Effector memory CD4-positive, alpha-beta T cell (primary cell): ENCODE measurements around the gene CACNA2D3.
"Not testable (repeated sequence)": the region's sequence is repeated elsewhere in the genome, so short reads cannot be mapped to it uniquely, and the experiment has no call there.

Experiments used
- DNase-seq, 3 donors: peaks; one replicate each; pipeline ENCODE4 v3.0.0-alpha.2; 2020
- H3K27ac ChIP-seq: 2 replicates; pipeline ENCODE4 v1.7.0; 2013; ENCODE audit warnings: mild to moderate bottlenecking, low read length, moderate library complexity; ENCODE audit not compliant: insufficient read depth, poor library complexity, severe bottlenecking
- H3K27me3 ChIP-seq: replicated peaks from 2 replicates; pipeline ENCODE4 v1.7.0; 2013; ENCODE audit warnings: mild to moderate bottlenecking, low read length; ENCODE audit not compliant: insufficient read depth, control insufficient read depth, poor library complexity, severe bottlenecking
- H3K36me3 ChIP-seq: 2 replicates; pipeline ENCODE4 v1.7.0; 2013; ENCODE audit warnings: mild to moderate bottlenecking, low read length, moderate library complexity; ENCODE audit not compliant: control insufficient read depth, insufficient read depth
- H3K4me1 ChIP-seq: 2 replicates; pipeline ENCODE4 v1.7.0; 2013; ENCODE audit warnings: low read length, mild to moderate bottlenecking; ENCODE audit not compliant: control insufficient read depth, insufficient read depth, poor library complexity, severe bottlenecking
- H3K4me3 ChIP-seq: 2 replicates; pipeline ENCODE4 v1.7.0; 2013; ENCODE audit warnings: low read length, low read depth, mild to moderate bottlenecking; ENCODE audit not compliant: insufficient read depth, poor library complexity, severe bottlenecking
- H3K9me3 ChIP-seq: 2 replicates; pipeline ENCODE4 v1.7.0; 2013; ENCODE audit warnings: mild to moderate bottlenecking, low read length, moderate library complexity; ENCODE audit not compliant: control insufficient read depth

Gene CACNA2D3

GRCh38 chr3:54094926-54095325, 27.4 kb upstream of the CACNA2D3 start:
- Histone ChIP-seq H3K27me3 (no peaks in the 10 kb centered on the region), H3K4me1 (no peaks in the 10 kb centered on the region), H3K36me3 (no peaks in the 10 kb centered on the region), H3K4me3 (no peak overlapping the region), H3K27ac (no peak overlapping the region), H3K9me3 (no peaks in the 10 kb centered on the region)
- DNase-seq = no peak

GRCh38 chr3:54099381-54099780, 23.0 kb upstream of the CACNA2D3 start:
- no peaks in the 10 kb centered on the region for H3K4me1 ChIP-seq
- H3K36me3 ChIP-seq = no peaks in the 10 kb centered on the region
- DNase-seq = no peak
- H3K4me3 ChIP-seq = no peak overlapping the region
- H3K27me3 ChIP-seq = no peaks in the 10 kb centered on the region
- H3K9me3 ChIP-seq = no peaks in the 10 kb centered on the region
- H3K27ac ChIP-seq = no peak overlapping the region

GRCh38 chr3:54104084-54104483, 18.3 kb upstream of the CACNA2D3 start:
- no peaks in the 10 kb centered on the region for H3K27me3 ChIP-seq
- H3K4me3 ChIP-seq = no peak overlapping the region
- no peaks in the 10 kb centered on the region for H3K36me3 ChIP-seq
- H3K27ac ChIP-seq = no peak overlapping the region
- no peaks in the 10 kb centered on the region for H3K4me1 ChIP-seq
- DNase-seq = no peak
- no peaks in the 10 kb centered on the region for H3K9me3 ChIP-seq

- not testable (repeated sequence) for H3K27ac ChIP-seq, H3K4me1 ChIP-seq, H3K27me3 ChIP-seq, H3K4me3 ChIP-seq, H3K36me3 ChIP-seq, DNase-seq, H3K9me3 ChIP-seq
These were observed 6.2 kb upstream of the CACNA2D3 start for GRCh38 chr3:54116129-54116528.

GRCh38 chr3:54120657-54121413, 1.5 kb upstream of the CACNA2D3 start:
- no peak overlapping the region for H3K27ac ChIP-seq
- no peaks in the 10 kb centered on the region for H3K4me1 ChIP-seq
- DNase-seq = no peak
- peaks cover 19% of the 10 kb centered on the region for H3K27me3 ChIP-seq
- H3K9me3 ChIP-seq = no peaks in the 10 kb centered on the region
- no peaks in the 10 kb centered on the region for H3K36me3 ChIP-seq
- H3K4me3 ChIP-seq = no peak overlapping the region

GRCh38 chr3:54121414-54122323, 683 bp upstream of the CACNA2D3 start:
- H3K4me3 ChIP-seq = no peak overlapping the region
- no peaks in the 10 kb centered on the region for H3K4me1 ChIP-seq
- H3K36me3 ChIP-seq = no peaks in the 10 kb centered on the region
- H3K27me3 ChIP-seq = peaks cover 19% of the 10 kb centered on the region
- no peak for DNase-seq
- H3K27ac ChIP-seq = no peak overlapping the region
- H3K9me3 ChIP-seq = no peaks in the 10 kb centered on the region

GRCh38 chr3:54123003-54123775, 837 bp downstream of the CACNA2D3 start:
- Histone ChIP-seq H3K36me3 (no peaks in the 10 kb centered on the region), H3K27ac (no peak overlapping the region), H3K4me3 (no peak overlapping the region), H3K9me3 (no peaks in the 10 kb centered on the region), H3K27me3 (peaks cover 19% of the 10 kb centered on the region), H3K4me1 (no peaks in the 10 kb centered on the region)
- DNase-seq = no peak

GRCh38 chr3:54123776-54124196, 1.4 kb downstream of the CACNA2D3 start:
- H3K4me3 ChIP-seq = no peak overlapping the region
- H3K27me3 ChIP-seq = peaks cover 19% of the 10 kb centered on the region
- DNase-seq = no peak
- H3K9me3 ChIP-seq = no peaks in the 10 kb centered on the region
- no peak overlapping the region for H3K27ac ChIP-seq
- no peaks in the 10 kb centered on the region for H3K4me1 ChIP-seq
- H3K36me3 ChIP-seq = no peaks in the 10 kb centered on the region

GRCh38 chr3:54125300-54125699, 2.9 kb downstream of the CACNA2D3 start:
- no peak for DNase-seq
- H3K27me3 ChIP-seq = peaks cover 18% of the 10 kb centered on the region
- H3K36me3 ChIP-seq = no peaks in the 10 kb centered on the region

More at GRCh38 chr3:54125300-54125699, 2.9 kb downstream of the CACNA2D3 start:
- no peak overlapping the region for H3K27ac ChIP-seq
- H3K4me3 ChIP-seq = no peak overlapping the region
- no peaks in the 10 kb centered on the region for H3K9me3 ChIP-seq
- H3K4me1 ChIP-seq = no peaks in the 10 kb centered on the region
